Measurements from ENCODE around the gene TAP1.

DNA sequence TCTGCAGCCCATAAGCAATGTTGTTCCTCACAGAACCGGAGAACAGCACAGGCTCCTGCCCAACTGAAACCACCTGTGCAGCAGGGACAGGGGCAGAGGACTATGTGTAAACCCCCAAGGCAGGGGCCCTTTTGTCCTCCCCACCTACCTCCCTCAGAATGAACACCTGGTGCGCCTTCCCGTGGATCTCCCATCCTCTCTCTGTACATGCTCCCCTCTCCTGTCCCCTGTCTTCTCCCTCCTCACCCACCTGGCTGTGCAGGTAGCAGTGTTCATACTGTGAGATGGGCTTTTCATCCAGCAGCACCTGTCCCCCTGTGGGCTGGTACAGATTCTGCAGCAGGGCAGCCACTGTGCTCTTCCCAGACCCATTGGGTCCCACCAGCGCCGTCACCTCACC lies 23.5 kb downstream of the TAP1 start:
- TF ChIP-seq POLR2A (IDR thresholded peaks at IDR 0.05; ENCODE audit: low read depth, low read length) (no peak), SUZ12 (IDR thresholded peaks at IDR 0.05; ENCODE audit: unreplicated experiment) (no peak), IKZF1 (conservative IDR thresholded peaks at IDR 0.05) (no peak), PAX8 (IDR thresholded peaks at IDR 0.05) (no peak), SIN3A (IDR thresholded peaks at IDR 0.05; ENCODE audit: low read depth, low read length) (no peak), ZNF274 (IDR thresholded peaks at IDR 0.05; ENCODE audit: insufficient read depth, insufficient read length) (no peak), SP1 (IDR thresholded peaks at IDR 0.05; ENCODE audit: low read depth, low read length) (no peak), MTA2 (IDR thresholded peaks at IDR 0.05; ENCODE audit: low read depth) (no peak), EZH2 (IDR thresholded peaks at IDR 0.05; ENCODE audit: borderline replicate concordance, control insufficient read depth, low read depth, low read length) (no peak), RCOR1 (conservative IDR thresholded peaks at IDR 0.05; ENCODE audit: low read depth, low read length) (no peak), CEBPB (IDR thresholded peaks at IDR 0.05; ENCODE audit: borderline replicate concordance in 1 of 2, low read depth in 2 of 2, low read length in 2 of 2) (no peak)
- TF ChIP-seq, protein P1, sequence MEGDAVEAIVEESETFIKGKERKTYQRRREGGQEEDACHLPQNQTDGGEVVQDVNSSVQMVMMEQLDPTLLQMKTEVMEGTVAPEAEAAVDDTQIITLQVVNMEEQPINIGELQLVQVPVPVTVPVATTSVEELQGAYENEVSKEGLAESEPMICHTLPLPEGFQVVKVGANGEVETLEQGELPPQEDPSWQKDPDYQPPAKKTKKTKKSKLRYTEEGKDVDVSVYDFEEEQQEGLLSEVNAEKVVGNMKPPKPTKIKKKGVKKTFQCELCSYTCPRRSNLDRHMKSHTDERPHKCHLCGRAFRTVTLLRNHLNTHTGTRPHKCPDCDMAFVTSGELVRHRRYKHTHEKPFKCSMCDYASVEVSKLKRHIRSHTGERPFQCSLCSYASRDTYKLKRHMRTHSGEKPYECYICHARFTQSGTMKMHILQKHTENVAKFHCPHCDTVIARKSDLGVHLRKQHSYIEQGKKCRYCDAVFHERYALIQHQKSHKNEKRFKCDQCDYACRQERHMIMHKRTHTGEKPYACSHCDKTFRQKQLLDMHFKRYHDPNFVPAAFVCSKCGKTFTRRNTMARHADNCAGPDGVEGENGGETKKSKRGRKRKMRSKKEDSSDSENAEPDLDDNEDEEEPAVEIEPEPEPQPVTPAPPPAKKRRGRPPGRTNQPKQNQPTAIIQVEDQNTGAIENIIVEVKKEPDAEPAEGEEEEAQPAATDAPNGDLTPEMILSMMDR (IDR thresholded peaks at IDR 0.05 in 2 of 3, conservative IDR thresholded peaks at IDR 0.05 in 1 of 3; ENCODE audit: control insufficient read depth in 2 of 3, extremely low read depth in 1 of 3, insufficient read depth in 1 of 3, low read depth in 3 of 3, low read length in 3 of 3): no peak
- TF ChIP-seq, protein P2, sequence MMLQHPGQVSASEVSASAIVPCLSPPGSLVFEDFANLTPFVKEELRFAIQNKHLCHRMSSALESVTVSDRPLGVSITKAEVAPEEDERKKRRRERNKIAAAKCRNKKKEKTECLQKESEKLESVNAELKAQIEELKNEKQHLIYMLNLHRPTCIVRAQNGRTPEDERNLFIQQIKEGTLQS (IDR thresholded peaks at IDR 0.05; ENCODE audit: borderline replicate concordance, extremely low read depth, low read depth, low read length): no peak
